GM20000 (cell line): ENCODE data around the gene IL22RA2.
A peak's percentile ranks its signal among the peaks of the same experiment; 100 is the strongest.

Source experiments
- DNase-seq: peaks from one replicate; pipeline ENCODE4 v3.0.0; 2012; ENCODE audit warnings: low spot score
- TF ChIP-seq, protein P1 (sequence below): IDR thresholded peaks from 2 replicates; pipeline ENCODE4 v1.5.1; 2012; ENCODE audit warnings: mild to moderate bottlenecking, control low read depth; ENCODE audit errors: extremely low read depth, missing control alignments

The IL22RA2 gene

DNA sequence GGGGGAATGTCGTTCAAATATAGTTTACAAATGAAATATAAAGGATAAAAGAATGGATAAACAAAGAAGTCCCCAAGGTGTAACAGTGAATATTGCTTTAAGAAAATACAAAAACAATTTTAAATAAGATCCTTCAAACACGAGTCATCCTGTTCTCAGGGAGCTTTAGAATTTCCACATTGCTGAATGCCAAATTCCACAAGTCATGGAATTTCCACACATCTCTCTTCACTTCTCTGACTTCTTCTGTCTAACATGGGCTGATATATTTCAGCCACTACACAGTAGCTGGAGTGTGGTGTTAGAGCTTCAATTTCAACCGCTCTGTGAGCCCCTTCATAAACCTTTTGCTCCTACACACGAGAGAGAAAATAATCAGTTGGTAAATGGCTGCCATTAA, 28.0 kb downstream of the IL22RA2 start:
- DNase-seq, result no peak
- TF ChIP-seq, protein P1, sequence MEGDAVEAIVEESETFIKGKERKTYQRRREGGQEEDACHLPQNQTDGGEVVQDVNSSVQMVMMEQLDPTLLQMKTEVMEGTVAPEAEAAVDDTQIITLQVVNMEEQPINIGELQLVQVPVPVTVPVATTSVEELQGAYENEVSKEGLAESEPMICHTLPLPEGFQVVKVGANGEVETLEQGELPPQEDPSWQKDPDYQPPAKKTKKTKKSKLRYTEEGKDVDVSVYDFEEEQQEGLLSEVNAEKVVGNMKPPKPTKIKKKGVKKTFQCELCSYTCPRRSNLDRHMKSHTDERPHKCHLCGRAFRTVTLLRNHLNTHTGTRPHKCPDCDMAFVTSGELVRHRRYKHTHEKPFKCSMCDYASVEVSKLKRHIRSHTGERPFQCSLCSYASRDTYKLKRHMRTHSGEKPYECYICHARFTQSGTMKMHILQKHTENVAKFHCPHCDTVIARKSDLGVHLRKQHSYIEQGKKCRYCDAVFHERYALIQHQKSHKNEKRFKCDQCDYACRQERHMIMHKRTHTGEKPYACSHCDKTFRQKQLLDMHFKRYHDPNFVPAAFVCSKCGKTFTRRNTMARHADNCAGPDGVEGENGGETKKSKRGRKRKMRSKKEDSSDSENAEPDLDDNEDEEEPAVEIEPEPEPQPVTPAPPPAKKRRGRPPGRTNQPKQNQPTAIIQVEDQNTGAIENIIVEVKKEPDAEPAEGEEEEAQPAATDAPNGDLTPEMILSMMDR, result no peak

DNA sequence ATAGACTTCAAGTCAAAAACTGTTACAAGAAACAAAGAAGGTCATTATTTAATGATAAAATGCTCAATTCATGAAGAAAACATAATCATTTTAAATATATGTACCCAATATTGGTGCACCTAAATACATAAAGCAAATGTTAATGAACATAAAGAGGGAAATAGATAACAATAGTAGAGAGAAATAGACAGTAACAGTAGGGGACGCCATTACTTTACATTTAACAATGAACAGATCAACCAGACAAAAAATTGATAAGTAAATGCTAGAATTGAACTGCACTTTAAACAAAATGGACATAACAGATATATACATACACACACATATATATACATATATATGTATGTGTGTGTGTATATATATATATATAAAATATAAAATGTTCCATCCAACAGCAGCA, 37.4 kb downstream of the IL22RA2 start:
- TF ChIP-seq, protein P1, result no peak
- DNase-seq, result no peak

DNA sequence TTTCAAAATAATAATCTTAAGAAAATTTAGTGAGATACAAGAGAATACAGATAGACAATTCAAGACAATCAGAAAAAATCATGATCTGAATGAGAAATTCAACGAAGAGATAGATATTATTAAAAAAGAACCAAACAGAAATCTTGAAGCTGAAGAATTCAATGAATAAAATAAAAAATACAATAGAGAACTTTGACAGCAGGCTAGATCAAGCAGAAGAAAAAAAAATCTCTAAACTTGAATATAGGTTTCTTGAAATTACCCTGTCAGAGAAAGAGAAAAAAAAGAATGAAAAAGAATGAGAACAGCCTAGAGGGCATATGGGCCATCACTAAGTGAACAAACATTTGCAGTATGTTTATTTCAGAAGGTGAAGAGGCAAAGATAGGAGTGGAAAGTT, 39.0 kb downstream of the IL22RA2 start:
- TF ChIP-seq, protein P1, result no peak
- DNase-seq, result no peak

DNA sequence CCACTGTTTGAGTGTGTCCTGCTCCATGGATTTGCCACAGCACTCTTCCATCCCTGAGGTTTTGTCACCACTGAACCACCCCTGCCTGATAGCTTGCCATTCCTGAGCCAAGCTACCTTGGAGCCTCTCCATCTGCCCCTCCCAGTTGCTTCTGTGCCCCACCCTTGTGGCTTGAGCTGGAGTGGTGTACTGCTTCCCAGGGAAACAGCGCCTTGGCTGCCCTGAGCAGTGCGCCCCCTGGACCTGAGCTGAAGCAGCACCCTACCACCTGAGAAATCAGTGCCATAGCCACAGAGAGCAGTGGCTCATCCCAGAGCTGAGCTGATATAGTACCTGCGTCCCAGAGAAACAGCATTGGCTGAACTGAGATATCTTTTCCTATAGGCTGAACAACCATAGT, 40.3 kb downstream of the IL22RA2 start:
- TF ChIP-seq, protein P1, result no peak
- no peak for DNase-seq

DNA sequence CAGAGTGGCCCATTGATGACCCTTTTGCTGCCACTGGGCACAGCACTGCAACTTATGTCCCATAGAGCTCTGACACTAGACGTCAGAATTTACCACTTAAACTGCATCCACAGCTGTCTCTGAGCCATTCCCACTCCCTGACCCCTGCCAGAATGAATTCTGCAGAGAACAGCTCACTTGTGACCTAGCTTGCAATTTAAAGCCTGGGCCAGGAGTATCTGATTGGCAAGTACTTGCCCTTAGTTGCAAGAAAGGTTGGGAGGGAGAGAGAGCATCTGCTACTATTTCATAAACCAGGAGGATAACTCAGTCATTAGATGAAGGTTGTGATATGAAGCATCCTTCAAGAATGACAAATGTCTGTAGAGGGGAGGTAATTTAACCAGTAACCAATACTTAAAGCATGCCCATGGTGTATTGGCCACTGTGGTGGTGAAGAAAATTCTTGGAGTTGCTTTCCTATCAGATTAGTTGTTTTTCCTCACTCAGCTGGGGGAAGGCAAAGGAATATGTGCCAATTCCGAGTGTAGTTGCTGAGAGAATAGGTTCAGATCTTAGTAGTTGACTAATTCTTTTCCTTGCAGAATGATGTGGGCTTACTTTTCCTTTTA, 46.5 kb downstream of the IL22RA2 start:
- TF ChIP-seq, protein P1, result no peak

DNA sequence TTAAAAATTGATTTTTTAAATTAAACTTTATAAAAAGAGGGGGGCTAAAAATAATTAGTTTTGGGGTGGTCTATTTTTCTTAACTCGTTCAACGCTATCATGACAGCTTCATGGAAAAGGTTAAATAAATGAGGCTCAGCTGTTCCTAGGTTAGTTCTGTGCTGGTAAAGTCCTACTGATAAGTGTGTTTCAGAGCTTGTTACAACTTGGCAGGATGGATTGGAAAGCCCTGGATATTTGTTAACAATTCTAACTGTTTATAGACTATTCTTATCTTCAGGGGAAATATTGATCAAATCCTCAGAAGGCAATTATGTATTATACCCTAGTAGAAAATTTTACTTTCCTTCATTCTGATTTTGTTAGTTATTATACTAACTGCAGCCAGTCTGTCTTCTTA, 50.4 kb downstream of the IL22RA2 start:
- TF ChIP-seq, protein P1, result no peak
- no peak for DNase-seq

More for the DNA sequence above, 46.5 kb downstream of the IL22RA2 start:
- no peak for DNase-seq

DNA sequence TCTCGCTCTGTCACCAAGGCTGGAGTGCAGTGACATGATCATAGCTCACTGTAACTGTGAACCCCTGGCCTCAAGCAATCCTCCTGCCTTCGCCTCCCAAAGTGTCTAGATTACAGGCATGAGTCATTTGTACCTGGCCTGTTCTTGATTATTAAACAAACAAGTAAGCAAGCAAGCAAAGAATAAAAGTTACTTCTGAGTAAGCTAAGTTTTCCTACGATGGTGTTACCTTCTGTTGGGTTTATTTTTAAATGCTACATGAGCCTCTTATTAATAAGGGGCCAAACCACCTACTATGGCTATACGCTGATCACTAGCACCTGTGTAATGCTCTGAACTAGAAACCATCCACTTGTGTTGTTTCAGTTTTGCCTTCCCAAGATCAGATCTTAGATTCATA, 50.8 kb downstream of the IL22RA2 start:
- TF ChIP-seq, protein P1, result no peak
- DNase-seq, result peak; percentile 14
